Activated T-helper 17 cell treated with anti-CD3 and anti-CD28 coated beads, Interleukin-2, amount 50 U/mL, for 72 hours (primary cell): ENCODE results near the gene WDR20. TPM values are rescaled to one million over a fixed set of nuclear protein-coding genes. Genes with fewer than 3 reads are reported as not detected.

Source experiments
- ATAC-seq: fragments of 150-1000 bp; cut with Tn5 transposase; replicated peaks from 2 replicates; pipeline ENCODE4 v1.10.0; 2021; ENCODE audit warnings: mild to moderate bottlenecking, moderate library complexity
- H3K27ac Mint-ChIP-seq: one replicate; pipeline ENCODE4 v1.8.0; 2022; ENCODE audit warnings: mixed read lengths
- H3K27me3 Mint-ChIP-seq: one replicate; pipeline ENCODE4 v1.8.0; 2022; ENCODE audit warnings: mixed read lengths
- H3K36me3 Mint-ChIP-seq: one replicate; pipeline ENCODE4 v1.8.0; 2022; ENCODE audit warnings: low read depth, mild to moderate bottlenecking, mixed read lengths
- H3K4me1 Mint-ChIP-seq: one replicate; pipeline ENCODE4 v1.8.0; 2022; ENCODE audit warnings: mixed read lengths
- H3K4me3 Mint-ChIP-seq: one replicate; pipeline ENCODE4 v1.8.0; 2022; ENCODE audit warnings: mild to moderate bottlenecking, mixed read lengths
- H3K9me3 Mint-ChIP-seq: one replicate; pipeline ENCODE4 v1.8.0; 2022; ENCODE audit warnings: mixed read lengths
- total RNA-seq, 2 donors: library from RNA; stranded (reverse); gene quantifications; one replicate each; pipeline ENCODE4 v1.2.3, GENCODE V29; 2022

The WDR20 gene
- total RNA-seq, 2 donors from 2014 or later, result 30.9 to 33.0 TPM

GRCh38 chr14:102248121-102248520 is 108.4 kb downstream of the WDR20 start:
- no peaks in the 10 kb centered on the region for H3K27me3 Mint-ChIP-seq
- no peaks in the 10 kb centered on the region for H3K9me3 Mint-ChIP-seq
- no peak for ATAC-seq
- H3K36me3 Mint-ChIP-seq, result no peaks in the 10 kb centered on the region
- H3K4me1 Mint-ChIP-seq, result no peaks in the 10 kb centered on the region
- H3K4me3 Mint-ChIP-seq, result no peak overlapping the region
- H3K27ac Mint-ChIP-seq, result no peak overlapping the region

- H3K4me3 Mint-ChIP-seq, result no peak overlapping the region
- H3K27ac Mint-ChIP-seq, result no peak overlapping the region
- H3K9me3 Mint-ChIP-seq, result no peaks in the 10 kb centered on the region
- H3K27me3 Mint-ChIP-seq, result no peaks in the 10 kb centered on the region
- ATAC-seq, result no peak
- no peaks in the 10 kb centered on the region for H3K36me3 Mint-ChIP-seq
- no peaks in the 10 kb centered on the region for H3K4me1 Mint-ChIP-seq
Measured at GRCh38 chr14:102249041-102249440, 109.3 kb downstream of the WDR20 start.

- Mint-ChIP-seq H3K4me1 (no peaks in the 10 kb centered on the region), H3K27ac (no peak overlapping the region), H3K4me3 (no peak overlapping the region), H3K9me3 (no peaks in the 10 kb centered on the region), H3K36me3 (no peaks in the 10 kb centered on the region), H3K27me3 (no peaks in the 10 kb centered on the region)
- ATAC-seq, result no peak
Measured at GRCh38 chr14:102249981-102250380, 110.3 kb downstream of the WDR20 start.

- Mint-ChIP-seq H3K9me3 (no peaks in the 10 kb centered on the region), H3K36me3 (no peaks in the 10 kb centered on the region), H3K27me3 (no peaks in the 10 kb centered on the region), H3K4me1 (no peaks in the 10 kb centered on the region), H3K4me3 (no peak overlapping the region), H3K27ac (no peak overlapping the region)
- ATAC-seq, result no peak
Measured at GRCh38 chr14:102250636-102251035, 110.9 kb downstream of the WDR20 start.

- no peaks in the 10 kb centered on the region for H3K9me3 Mint-ChIP-seq
- H3K36me3 Mint-ChIP-seq, result no peaks in the 10 kb centered on the region
- no peaks in the 10 kb centered on the region for H3K27me3 Mint-ChIP-seq
- H3K4me3 Mint-ChIP-seq, result no peak overlapping the region
- H3K4me1 Mint-ChIP-seq, result no peaks in the 10 kb centered on the region
- no peak for ATAC-seq
- no peak overlapping the region for H3K27ac Mint-ChIP-seq
Measured at GRCh38 chr14:102251161-102251560, 111.5 kb downstream of the WDR20 start.

GRCh38 chr14:102252834-102253801 is 113.4 kb downstream of the WDR20 start:
- no peak for ATAC-seq
- Mint-ChIP-seq H3K27me3 (no peaks in the 10 kb centered on the region), H3K4me3 (no peak overlapping the region), H3K9me3 (no peaks in the 10 kb centered on the region), H3K27ac (no peak overlapping the region), H3K36me3 (no peaks in the 10 kb centered on the region), H3K4me1 (no peaks in the 10 kb centered on the region)

GRCh38 chr14:102255401-102256190 is 115.9 kb downstream of the WDR20 start:
- ATAC-seq, result no peak
- Mint-ChIP-seq H3K9me3 (no peaks in the 10 kb centered on the region), H3K27ac (no peak overlapping the region), H3K36me3 (no peaks in the 10 kb centered on the region), H3K4me3 (no peak overlapping the region), H3K4me1 (no peaks in the 10 kb centered on the region), H3K27me3 (peaks cover 4% of the 10 kb centered on the region)

GRCh38 chr14:102256716-102257115 is 117.0 kb downstream of the WDR20 start:
- no peaks in the 10 kb centered on the region for H3K4me1 Mint-ChIP-seq
- H3K36me3 Mint-ChIP-seq, result no peaks in the 10 kb centered on the region
- H3K27ac Mint-ChIP-seq, result no peak overlapping the region
- H3K9me3 Mint-ChIP-seq, result no peaks in the 10 kb centered on the region
- H3K27me3 Mint-ChIP-seq, result peaks cover 4% of the 10 kb centered on the region
- ATAC-seq, result no peak
- H3K4me3 Mint-ChIP-seq, result no peak overlapping the region

- Mint-ChIP-seq H3K36me3 (no peaks in the 10 kb centered on the region), H3K27ac (no peak overlapping the region), H3K4me1 (no peaks in the 10 kb centered on the region), H3K9me3 (no peaks in the 10 kb centered on the region), H3K4me3 (no peak overlapping the region), H3K27me3 (peaks cover 4% of the 10 kb centered on the region)
- ATAC-seq, result no peak
Measured at GRCh38 chr14:102258136-102258535, 118.4 kb downstream of the WDR20 start.

Other genes starting within 250 kb of the WDR20 start
- 100 to 1,000 TPM; 319 to 383 TPM for gene DYNC1H1, start 175.3 kb upstream of the WDR20 start, total RNA-seq
- gene HSP90AA1, start 52.9 kb upstream of the WDR20 start, total RNA-seq, result 1,000 to 10,000 TPM in 1 of 2 donors, 100 to 1,000 TPM in 1; 639 to 1,352 TPM
- gene MOK, start 165.3 kb downstream of the WDR20 start, total RNA-seq, result 1 to 10 TPM; 2.3 to 5.5 TPM
- 10 to 100 TPM in 1 of 2 donors, 1 to 10 TPM in 1; 8.2 to 11.2 TPM for gene ZNF839, start 179.8 kb downstream of the WDR20 start, total RNA-seq
- gene CINP, start 223.0 kb downstream of the WDR20 start, total RNA-seq, result 10 to 100 TPM; 33.5 to 37.8 TPM
- gene TECPR2, start 223.0 kb downstream of the WDR20 start, total RNA-seq, result 1 to 10 TPM; 4.6 to 4.9 TPM